ENCODE measurements around the gene MRPL46.

Gene MRPL46

DNA sequence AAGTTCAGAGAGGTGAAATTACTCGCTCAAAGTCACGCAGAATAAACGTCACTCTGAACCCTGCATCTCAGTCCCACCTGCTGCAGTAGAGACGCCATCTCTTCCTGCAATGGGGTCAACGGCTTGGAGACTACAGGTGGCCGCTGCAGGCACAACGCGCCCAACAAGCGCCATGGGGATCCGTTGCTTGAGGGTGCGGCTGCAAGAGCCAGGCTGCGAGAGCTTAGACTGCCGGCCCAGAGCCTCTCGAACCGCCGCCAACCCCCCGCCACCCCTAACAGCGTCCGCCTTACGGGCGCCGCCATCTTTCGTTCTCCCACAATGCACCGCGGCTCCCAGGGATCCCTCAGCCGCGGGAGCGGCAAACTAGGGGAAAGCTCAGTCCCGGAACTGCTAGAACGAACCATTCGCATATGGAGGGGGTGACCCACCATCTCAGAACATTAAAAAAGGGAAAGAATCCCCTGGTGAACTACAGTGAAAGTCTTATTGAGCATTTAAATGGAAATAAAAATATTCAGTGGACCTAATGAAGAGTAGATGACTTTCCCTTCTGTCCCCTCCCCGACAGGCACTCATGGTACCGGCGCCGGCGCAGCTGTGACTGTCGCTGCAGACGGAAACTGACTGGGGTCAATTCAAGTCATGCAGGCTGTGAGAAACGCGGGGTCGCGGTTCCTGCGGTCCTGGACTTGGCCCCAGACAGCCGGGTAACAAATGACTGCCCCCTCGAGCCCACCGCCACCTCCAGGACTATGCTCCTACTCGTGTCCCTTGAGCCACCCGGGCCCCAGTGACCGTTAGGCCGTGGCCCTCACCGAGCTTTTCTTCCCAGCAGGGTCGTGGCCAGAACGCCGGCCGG lies at the start of gene MRPL46, which contains the start of gene MRPS11:
Gene MRPL46, minus strand, starts transcription at position 316 of the 862 bp plus-strand sequence. Its CDS starts 11 bp downstream, at position 305.
Gene MRPS11, plus strand, starts transcription at position 636 of the 862 bp plus-strand sequence. Its CDS starts 10 bp downstream, at position 646.
- DNase-seq (ENCODE audit: low read depth in 2 of 2) = peak; percentile 86 to 89

DNA sequence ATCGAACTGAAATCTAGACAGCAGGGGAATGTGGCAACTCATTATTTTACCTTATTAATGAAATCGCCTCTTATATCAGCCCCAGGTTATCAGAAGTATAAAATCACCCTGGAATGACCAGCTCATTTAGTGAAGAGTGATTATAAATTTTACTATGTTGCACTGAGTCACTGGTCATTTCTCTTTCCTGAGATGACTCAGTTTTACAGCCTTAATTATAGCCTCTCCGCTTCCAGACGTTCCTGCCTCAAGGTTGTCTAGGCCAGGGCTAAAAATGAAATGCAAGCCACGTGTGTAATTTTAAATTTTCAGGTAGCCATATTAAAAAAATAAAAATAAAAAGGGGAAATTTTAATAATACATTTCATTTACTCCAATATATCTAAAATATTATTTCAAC lies 46.0 kb upstream of the MRPL46 start:
- DNase-seq (ENCODE audit: low read depth in 2 of 2) = no peak

DNA sequence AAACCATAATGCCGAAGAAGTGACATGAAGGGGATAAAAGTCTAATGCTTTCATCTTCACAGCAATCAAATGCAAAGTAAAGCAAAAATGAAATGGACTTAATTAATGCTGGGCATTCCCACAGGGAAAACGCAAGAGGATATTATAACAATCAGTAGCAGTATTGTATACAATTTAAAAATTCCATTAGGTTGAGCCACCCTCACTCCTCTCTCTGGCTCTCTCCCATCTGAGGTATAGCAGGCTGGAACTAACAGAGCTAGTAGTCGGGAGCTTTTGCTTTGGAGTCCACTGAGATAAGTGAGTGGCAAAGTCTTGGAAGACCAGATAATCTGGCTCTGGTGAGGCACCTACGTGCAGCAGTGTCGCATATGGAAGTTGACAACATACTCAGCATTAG lies 45.4 kb upstream of the MRPL46 start:
- no peak for DNase-seq (ENCODE audit: low read depth in 2 of 2)

DNA sequence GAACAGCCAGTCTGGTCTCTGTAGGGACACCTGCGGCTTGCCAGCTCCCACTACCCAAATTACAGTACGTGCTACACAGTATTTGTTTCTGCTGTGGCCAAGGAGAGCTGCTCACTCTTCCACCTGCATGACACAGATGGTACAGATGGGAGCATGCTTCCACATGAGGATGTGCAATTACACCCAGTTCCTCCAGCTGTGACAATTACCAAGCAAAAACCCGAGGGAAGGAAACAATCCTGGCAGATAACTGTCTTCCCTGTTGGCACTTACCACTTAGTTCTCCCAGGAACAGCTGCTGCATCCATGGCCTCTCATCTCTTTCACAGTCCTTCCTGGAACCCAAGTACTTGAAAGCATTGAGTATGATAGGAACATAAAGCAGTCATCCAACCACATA lies 44.9 kb upstream of the MRPL46 start:
- no peak for DNase-seq (ENCODE audit: low read depth in 2 of 2)

DNA sequence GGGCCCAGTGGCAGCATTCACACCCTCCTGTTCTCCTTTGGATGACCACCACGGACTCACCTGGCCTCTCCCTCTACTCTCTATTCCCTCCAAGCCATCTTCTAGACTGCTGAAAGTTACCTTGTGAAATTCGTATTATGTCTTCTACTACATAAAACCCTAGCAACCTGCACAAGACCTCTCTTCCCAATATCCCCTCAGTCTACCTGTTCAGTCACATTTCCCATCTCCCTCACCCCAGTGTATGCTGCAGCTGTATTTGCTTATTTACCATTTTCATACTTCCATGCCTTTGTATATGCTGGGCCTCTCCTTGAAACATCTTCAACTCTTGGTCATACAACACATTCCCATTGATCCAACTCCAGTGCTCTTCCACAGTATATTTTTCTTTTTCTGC lies 44.0 kb upstream of the MRPL46 start:
- DNase-seq (ENCODE audit: low read depth in 2 of 2) = no peak

DNA sequence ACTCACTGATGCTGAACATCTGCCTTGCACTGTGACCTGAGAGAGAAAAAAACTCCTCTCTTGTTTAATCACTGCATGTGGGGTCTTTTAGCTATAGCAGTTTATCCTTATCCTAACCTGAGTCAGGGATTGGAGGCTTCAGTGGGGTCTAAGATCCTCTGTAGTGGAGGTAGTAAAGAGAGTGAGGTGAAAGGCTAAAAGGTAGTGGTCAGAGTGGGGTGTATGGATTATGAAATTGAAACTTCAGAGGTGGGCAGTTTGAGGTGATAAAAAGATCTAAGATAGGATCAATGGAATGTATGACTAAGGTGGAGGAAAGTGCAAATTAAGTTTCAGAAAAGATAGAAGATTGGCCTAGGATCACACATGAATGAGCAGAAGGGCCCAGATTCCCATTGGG lies 42.8 kb upstream of the MRPL46 start:
- DNase-seq (ENCODE audit: low read depth in 2 of 2) = no peak

DNA sequence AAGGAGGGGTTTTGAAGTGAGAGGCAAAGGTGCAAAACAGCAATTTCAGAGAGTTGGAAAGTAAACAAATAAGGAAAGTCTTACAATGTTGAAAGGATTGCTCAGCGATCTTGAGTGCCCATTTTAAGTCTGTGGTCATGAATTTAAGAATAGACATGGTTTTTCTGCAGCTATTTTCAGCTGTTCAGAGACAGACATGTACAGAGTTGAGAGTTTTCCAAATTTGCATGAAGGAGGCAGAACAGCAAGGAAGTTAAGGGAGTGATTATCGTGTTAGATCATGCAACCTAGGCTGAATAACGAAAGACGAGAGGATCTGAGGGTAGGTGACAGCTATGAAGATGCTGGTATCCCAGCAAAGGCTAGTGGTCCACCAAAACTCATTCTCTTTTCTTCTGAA lies 42.1 kb upstream of the MRPL46 start:
- DNase-seq (ENCODE audit: low read depth in 2 of 2) = no peak

DNA sequence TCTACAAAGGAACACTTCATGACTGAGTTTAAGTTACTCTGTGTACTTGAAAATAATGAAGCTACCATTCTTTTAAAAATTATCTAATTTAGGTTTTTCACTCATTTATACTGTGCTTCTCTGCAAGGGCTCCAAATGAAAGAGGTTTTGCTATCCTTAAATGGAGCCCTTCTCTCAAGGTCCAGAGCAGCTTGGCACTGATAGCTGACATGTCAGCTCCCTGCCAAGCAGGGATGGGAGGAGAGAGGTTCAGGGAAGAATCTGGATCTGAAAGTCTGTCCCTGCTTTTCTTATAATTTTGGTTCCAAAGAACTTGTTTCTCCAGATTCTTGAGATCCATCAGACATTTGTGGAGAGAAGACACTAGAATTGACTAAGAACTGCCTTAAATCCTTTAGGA lies 39.4 kb upstream of the MRPL46 start:
- DNase-seq (ENCODE audit: low read depth in 2 of 2) = no peak

DNA sequence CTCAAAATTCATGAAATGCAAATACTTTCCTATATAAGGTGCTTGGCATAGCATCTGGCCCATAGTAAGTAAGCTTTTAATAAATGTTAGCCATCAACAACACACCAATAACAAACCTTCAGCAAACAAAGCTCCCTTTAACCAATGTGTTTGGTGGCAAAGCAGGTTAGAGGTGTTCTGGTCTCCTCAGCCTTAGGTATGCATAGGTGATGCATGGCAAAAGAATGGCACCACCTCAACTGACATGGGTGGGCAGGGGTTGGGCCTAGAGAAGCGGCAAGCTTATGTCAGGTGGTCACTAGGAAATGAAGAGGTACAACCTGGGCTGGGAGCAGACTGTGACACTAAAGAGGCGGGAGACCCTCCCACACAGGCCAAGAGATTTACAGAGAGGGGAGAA lies 38.5 kb upstream of the MRPL46 start:
- no peak for DNase-seq (ENCODE audit: low read depth in 2 of 2)

DNA sequence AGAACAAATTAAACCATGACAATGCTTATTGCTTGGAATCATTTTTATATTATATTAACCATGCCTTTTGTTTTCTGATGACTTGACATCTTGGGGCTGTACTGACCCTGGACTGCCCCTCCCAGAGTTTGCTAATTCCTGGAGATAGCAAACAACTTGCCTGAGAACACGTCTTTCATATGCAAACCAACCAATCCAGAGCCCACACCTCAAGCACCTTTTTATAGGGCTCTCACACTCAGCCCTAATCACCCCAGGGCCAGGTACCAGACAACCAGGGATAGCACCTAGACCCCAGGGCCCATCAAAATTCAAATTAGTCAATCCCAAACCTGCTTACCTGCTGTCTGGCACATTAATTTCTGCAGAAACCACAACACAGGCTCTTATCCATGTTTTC lies 37.3 kb upstream of the MRPL46 start:
- no peak for DNase-seq (ENCODE audit: low read depth in 2 of 2)

DNA sequence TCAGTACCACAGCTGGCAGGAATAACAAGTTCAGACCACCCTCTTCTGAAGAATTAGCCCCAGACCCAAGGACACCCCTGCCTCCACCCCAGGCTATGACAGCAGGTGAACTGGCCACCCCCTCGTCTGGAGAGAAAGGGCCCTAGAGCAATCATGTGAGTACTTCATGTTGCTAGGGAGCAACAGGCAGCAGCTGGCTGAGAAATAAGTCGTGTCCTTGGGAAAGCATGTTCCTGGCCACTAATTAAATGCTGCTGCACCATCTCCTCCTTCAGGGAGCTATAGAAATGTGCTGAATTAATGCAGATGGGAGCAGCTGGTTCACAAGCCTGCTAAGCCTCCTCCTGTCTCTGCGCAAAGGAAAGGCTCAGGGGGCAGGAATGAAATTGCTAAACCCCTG lies 31.8 kb upstream of the MRPL46 start:
- DNase-seq (ENCODE audit: low read depth in 2 of 2) = no peak

DNA sequence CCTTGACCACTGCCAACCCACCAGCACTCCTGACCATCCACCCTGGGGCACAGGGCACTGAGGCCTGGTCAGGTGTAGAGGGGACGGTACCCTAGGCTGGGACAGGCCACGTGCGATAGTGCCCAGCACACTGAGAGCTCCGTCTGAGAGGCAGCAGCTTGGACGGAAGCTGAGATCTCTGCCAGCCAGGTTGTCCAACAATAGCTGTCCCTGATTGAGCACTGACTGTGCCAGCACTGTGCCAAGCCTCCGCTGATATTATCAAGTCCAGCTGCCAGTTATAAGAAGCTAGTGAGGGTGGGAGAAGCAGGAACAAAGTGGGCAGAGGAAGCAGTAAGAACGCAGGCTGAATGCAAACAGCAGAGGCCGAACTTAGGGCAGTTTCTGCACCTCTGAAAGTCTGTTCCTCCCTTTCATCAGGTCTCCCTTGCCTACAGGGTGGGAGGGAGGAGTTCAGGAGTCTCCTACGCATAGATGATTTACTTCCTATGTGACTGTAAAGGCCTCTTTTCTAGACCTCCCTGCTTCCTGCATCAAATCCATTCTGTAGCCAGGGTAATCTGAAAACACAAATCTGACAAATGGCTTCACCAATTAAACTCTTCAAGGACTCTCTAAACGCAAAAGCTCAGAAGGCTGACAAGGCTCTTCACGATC lies 30.0 kb upstream of the MRPL46 start:
- no peak for DNase-seq (ENCODE audit: low read depth in 2 of 2)

DNA sequence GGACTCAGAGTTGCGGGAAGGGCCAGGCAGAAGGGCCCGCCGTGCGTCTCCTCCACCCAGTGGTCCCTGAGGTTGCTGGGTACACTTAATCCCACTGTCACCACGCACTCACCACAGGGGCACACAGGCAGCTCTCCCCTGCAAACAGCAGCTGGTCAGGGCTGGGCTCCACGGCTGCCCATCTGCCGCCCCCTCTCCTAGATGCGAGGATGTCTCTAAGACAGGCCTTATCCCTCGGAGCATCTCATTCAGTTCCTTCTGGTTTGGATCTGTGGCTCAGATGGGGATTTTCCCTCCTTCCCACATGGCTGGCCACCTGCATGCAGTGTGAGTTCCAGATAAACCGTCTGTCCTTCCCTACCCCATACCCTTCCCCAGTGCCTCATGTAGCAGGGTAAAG lies 26.7 kb upstream of the MRPL46 start:
- DNase-seq (ENCODE audit: low read depth in 2 of 2) = no peak

DNA sequence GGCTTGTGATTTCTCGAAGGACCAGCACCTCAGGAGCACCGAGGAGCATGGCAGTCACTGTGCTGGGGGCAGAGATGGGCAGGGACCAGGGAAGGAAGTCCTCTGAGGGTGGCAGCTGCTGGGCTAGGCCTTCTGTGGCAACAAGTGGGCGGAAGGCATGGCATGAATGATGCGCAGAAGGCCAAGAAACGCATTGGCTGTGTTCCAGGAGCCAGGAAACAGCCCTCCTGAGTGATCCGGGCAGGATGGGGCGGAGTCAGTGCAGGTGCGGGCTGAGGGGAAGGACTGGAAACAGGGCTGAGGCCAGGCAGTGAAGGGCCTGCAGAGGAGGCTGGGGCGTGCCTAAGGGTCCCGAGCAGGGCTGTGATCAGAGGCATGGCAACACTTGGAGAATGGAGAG lies 24.0 kb upstream of the MRPL46 start:
- DNase-seq (ENCODE audit: low read depth in 2 of 2) = no peak

DNA sequence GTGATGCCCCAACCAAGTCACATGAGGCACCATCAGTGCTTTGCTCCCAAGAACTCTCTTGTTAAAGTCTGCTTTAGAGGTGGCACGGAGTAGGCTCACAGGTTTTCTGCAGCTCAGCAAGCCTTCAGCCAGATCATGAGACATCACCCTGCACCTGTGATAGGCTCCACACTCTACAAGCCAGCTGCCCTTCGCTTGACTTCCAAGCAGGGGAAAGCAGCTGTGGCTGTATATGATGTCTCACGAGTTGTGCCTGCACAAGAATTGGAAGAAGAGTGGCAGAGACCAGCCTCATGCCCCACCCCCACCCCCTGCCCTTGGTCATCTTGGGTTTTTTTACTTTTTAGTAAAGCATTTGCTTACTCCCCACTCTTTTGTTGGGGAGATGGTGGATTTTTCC lies 22.8 kb upstream of the MRPL46 start:
- no peak for DNase-seq (ENCODE audit: low read depth in 2 of 2)

DNA sequence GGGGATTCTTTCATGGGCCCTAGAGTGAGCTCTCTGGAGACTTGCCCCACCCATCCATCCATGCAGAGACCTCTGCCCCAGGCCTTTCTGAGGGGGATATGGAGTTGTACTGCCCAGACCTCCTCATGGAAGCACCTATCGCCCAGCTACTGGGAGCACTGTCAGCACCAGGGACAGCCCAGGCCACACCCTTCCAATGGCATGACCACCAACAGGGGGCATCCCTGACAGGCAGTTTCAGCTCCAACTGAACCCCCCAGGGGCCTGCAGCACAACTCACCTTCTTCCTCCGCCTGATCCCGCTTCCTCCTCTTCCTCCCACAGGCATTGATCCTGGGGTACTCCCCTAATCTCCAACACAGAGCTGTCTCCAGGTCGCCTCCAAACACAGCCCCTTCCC lies 22.1 kb upstream of the MRPL46 start:
- no peak for DNase-seq (ENCODE audit: low read depth in 2 of 2)

DNA sequence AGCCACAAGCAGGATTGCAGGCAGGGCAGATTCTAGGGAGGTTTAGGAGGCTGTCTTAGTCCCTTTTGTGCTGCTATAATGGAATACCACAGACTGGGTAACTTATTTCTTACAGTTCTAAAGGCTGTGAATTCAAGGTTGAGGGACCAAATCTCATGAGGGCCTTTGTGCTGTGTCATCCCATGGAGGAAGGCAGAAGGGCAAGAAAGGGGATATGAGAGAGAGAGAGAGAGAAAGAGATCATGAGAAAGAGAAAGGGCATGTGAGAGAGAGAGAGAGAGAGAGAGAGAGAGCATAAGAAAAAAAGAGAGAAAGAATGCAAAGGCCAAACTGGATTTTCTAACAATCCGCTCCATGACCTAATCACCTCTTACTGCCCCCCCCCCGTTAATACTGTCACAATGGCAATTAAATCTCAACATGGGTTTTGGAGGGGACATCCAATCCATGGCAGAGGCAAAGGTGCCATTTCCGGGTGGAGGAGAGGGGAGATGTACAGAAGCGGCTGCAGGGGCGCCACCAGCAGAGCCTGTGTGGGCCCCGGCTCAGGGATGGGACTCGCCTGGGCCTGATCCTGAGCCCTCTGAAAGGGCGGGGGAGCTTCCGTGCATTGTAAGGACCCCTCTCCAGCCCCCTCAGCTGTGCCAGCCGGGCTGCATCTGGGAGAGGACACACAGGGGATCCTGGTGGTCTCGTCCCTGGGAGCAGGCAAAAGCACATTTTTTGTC lies 20.8 kb upstream of the MRPL46 start:
- DNase-seq (ENCODE audit: low read depth in 2 of 2) = no peak

DNA sequence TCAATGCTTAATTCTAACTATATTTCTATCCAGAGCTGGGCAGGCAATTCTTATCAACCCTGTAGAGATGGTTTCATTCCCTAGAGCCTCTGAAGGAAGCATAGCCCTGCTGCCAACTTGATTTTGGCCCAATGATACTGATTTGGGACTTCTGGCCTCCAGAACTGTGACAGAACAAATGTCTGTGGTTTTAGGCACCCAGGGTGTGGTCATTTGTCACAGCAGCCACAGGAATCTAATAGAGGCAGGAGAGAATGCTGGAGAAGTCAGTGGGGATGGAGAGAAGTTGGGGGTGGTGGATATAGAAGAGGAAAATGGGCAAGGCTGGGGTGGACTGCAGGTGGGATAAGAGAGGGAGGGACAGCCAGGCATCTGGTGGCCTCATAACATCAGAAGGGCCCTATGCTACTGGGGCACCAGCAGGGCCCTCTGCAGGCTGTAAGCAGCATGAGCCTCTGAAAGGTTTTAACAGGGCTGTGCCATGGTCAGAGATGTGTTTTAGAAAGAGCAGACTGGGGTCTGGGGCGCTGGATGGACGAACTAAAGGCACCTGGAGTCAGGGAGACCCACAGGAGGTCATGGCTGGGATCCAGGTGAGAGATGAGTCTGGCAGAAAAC lies 20.1 kb upstream of the MRPL46 start:
- DNase-seq (ENCODE audit: low read depth in 2 of 2) = no peak

DNA sequence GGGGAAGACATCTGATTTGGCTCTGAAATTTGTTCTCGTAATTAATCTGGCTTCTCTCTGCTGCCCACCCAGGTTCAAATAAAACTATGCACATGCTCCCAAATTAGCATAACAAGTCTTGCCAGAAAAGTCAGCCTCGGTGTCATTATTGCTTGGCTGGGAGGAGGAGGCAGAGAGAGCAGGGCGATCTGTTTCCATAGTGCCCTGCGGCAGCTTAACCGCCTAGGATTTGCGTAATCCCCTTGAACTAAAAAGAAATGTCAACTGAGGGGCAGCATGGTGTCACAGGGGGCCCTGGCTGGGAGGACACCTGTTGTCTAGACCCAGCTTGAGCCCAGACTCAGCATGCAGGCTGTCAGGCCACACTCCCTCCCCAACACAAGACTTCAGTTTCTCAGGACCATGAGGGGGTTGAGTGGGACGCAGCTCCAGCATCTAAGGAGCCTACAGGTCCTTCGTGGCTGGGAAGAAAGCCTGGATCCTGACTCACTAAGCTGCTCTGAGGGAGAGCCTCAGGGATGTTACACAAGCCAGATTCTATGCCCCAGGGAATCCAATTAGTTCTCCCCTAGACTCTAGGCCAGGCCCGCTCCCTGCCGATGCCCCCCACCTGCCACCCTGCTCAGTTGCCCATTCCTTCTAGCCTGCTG lies 17.6 kb upstream of the MRPL46 start:
- DNase-seq (ENCODE audit: low read depth in 2 of 2) = no peak

DNA sequence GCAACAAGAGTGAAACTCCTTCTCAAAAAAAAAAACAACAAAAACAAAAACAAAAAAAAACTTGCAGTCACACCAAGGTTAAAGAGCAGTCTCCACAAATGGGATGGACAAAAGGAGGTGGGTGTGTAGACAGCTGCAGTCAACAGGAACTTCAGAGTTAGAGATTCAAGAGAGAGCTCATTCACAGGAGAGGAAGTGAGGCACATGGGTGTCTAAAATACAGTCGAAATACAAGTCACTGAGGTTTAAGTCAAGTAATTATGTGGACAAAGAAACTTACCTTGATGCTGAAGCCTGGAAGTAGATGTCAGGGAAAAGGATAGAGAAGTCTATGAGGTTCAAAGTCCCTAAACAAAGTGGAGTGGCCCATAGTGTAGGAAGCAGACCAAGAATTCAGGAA lies 15.1 kb upstream of the MRPL46 start:
- DNase-seq (ENCODE audit: low read depth in 2 of 2) = no peak

DNA sequence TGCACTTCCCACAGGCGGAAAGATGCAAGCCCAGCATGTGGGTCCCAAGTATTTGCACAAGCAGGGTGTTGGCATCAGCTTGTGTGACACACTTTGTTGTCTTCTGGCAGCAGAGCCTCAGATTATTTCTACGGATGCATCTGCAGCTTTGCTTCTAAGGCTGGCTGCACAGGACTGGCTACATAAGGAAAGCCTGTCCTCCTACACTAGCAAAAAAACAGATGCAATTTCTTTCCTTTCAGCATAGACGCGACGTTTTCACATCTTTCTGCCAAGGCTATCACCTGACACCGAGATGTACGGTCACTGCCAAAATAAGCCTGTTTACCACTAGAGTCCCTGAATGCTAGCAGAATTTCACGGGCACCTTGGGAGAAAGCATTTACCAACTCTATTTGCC lies 13.8 kb upstream of the MRPL46 start:
- no peak for DNase-seq (ENCODE audit: low read depth in 2 of 2)

DNA sequence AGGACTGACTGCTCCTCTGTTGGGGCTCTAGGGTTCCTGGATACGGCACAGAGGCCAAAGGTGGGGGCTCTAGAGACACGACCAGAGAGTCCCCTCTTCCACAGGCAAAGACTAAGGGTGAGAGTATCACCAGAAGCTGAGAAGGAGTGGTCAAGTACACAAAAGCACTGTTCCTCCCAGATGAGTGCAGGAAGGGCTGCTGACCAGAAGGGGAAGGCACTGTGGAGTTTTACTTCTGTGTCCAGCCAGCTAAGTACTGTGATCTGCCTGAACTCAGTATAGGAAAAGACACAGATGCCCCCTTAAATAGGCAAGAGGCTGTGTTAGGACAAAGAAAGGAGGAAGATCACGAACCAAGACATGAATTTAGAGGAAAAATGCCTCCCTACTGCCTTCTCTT lies 12.0 kb upstream of the MRPL46 start:
- no peak for DNase-seq (ENCODE audit: low read depth in 2 of 2)

Measured in stimulated activated CD4-positive, alpha-beta T cell treated with anti-CD3 and anti-CD28 coated beads, Interleukin-1b, Interleukin-23, amount 100 ng/mL, for 4 hours (primary cell).